Measurements from ENCODE around the gene EVX2. TPM values are rescaled to one million over a fixed set of nuclear protein-coding genes. Genes with fewer than 3 reads are reported as not detected.

The EVX2 gene
- total RNA-seq, 2 donors from 2014 or later, result not detected

GRCh38 chr2:176126929-176127773 lies 43.4 kb upstream of the EVX2 start:
- Histone ChIP-seq H3K4me3 (no peak overlapping the region), H3K27me3 (peaks cover 51 to 70% of the 10 kb centered on the region in 2 donors), H3K36me3 (no peaks in the 10 kb centered on the region), H3K4me1 (peaks cover 0 to 36% of the 10 kb centered on the region in 2 donors), H3K9me3 (no peaks in the 10 kb centered on the region), H3K27ac (no peak overlapping the region)
- TF ChIP-seq CTCF (IDR thresholded peaks at IDR 0.05), result peak; percentile 93 to 95
- DNase-seq (ENCODE audit: low spot score), result peak; percentile 73

- Histone ChIP-seq H3K4me3 (no peak overlapping the region), H3K9me3 (no peaks in the 10 kb centered on the region), H3K4me1 (peaks cover 0 to 41% of the 10 kb centered on the region in 2 donors), H3K27me3 (peaks cover 44 to 72% of the 10 kb centered on the region in 2 donors), H3K36me3 (no peaks in the 10 kb centered on the region), H3K27ac (no peak overlapping the region)
- DNase-seq (ENCODE audit: low spot score), result no peak
- no peak for TF ChIP-seq CTCF (IDR thresholded peaks at IDR 0.05)
These were observed 42.0 kb upstream of the EVX2 start for GRCh38 chr2:176125772-176126054.

GRCh38 chr2:176124947-176125771 lies 41.4 kb upstream of the EVX2 start:
- Histone ChIP-seq H3K4me3 (no peak overlapping the region), H3K27me3 (peaks cover 49 to 73% of the 10 kb centered on the region in 2 donors), H3K27ac (no peak overlapping the region), H3K36me3 (no peaks in the 10 kb centered on the region), H3K9me3 (no peaks in the 10 kb centered on the region), H3K4me1 (peaks cover 0 to 36% of the 10 kb centered on the region in 2 donors)
- no peak for TF ChIP-seq CTCF (IDR thresholded peaks at IDR 0.05)
- no peak for DNase-seq (ENCODE audit: low spot score)

GRCh38 chr2:176124110-176124946 lies 40.6 kb upstream of the EVX2 start:
- H3K4me1 ChIP-seq, result peaks cover 0 to 30% of the 10 kb centered on the region in 2 donors
- H3K27me3 ChIP-seq, result peaks cover 55 to 77% of the 10 kb centered on the region in 2 donors
- H3K4me3 ChIP-seq, result no peak overlapping the region

More at GRCh38 chr2:176124110-176124946, 40.6 kb upstream of the EVX2 start:
- H3K27ac ChIP-seq, result no peak overlapping the region
- no peaks in the 10 kb centered on the region for H3K9me3 ChIP-seq
- H3K36me3 ChIP-seq, result no peaks in the 10 kb centered on the region
- TF ChIP-seq CTCF (IDR thresholded peaks at IDR 0.05), result no peak
- DNase-seq (ENCODE audit: low spot score), result no peak

Measured in right atrium auricular region (tissue), 2 donors.